SJCRH30 (cell line): ENCODE data around the gene TCAP. TPM values are rescaled to one million over a fixed set of nuclear protein-coding genes. Genes with fewer than 3 reads are reported as not detected.

Source experiments
- DNase-seq, 2 experiments: peaks; one replicate each; pipeline ENCODE4 v3.0.0-alpha.2; 2015 to 2020
- H3K27ac ChIP-seq: fragments of 250-450 bp; sonication (Bioruptor Pico); 2 replicates; pipeline ENCODE4 v1.5.1; 2020; ENCODE audit warnings: mild to moderate bottlenecking, moderate library complexity
- H3K27me3 ChIP-seq: fragments of 250-450 bp; sonication (Bioruptor Pico); 2 replicates; pipeline ENCODE4 v1.5.1; 2020; ENCODE audit warnings: mild to moderate bottlenecking, moderate library complexity
- H3K36me3 ChIP-seq: fragments of 250-450 bp; sonication (Bioruptor Pico); 2 replicates; pipeline ENCODE4 v1.5.1; 2020; ENCODE audit warnings: mild to moderate bottlenecking, moderate library complexity
- H3K4me1 ChIP-seq: fragments of 250-450 bp; sonication (Bioruptor Pico); 2 replicates; pipeline ENCODE4 v1.5.1; 2020; ENCODE audit warnings: mild to moderate bottlenecking, moderate library complexity
- H3K4me3 ChIP-seq: fragments of 250-450 bp; sonication (Bioruptor Pico); 2 replicates; pipeline ENCODE4 v1.5.1; 2020; ENCODE audit warnings: mild to moderate bottlenecking, moderate library complexity
- H3K9me3 ChIP-seq: fragments of 250-450 bp; sonication (Bioruptor Pico); replicated peaks from 2 replicates; pipeline ENCODE4 v1.5.1; 2020; ENCODE audit warnings: mild to moderate bottlenecking, moderate library complexity
- total RNA-seq: library from RNA; depleted of rRNA; stranded (reverse); fragments of >200 nt; shearing (Covaris generic); gene quantifications from 2 replicates; pipeline ENCODE4 v1.2.3, GENCODE V29; 2014

Gene TCAP
- total RNA-seq, 1 experiment from 2014 or later: 0.73 TPM

- Histone ChIP-seq H3K9me3 (no peaks in the 10 kb centered on the region), H3K4me1 (peaks cover 22% of the 10 kb centered on the region), H3K27ac (no peak overlapping the region), H3K4me3 (no peak overlapping the region), H3K27me3 (no peaks in the 10 kb centered on the region), H3K36me3 (no peaks in the 10 kb centered on the region)
- DNase-seq: no peak
Observed at GRCh38 chr17:39673335-39674081, 8.4 kb downstream of the TCAP start.

GRCh38 chr17:39674179-39674578 is 9.0 kb downstream of the TCAP start:
- no peak for DNase-seq
- Histone ChIP-seq H3K4me1 (peaks cover 29% of the 10 kb centered on the region), H3K4me3 (no peak overlapping the region), H3K27ac (no peak overlapping the region), H3K27me3 (no peaks in the 10 kb centered on the region), H3K9me3 (no peaks in the 10 kb centered on the region), H3K36me3 (no peaks in the 10 kb centered on the region)

GRCh38 chr17:39674702-39675389 is 9.7 kb downstream of the TCAP start:
- H3K36me3 ChIP-seq: no peaks in the 10 kb centered on the region
- peak; percentile 52 to 66 for DNase-seq
- H3K4me3 ChIP-seq: no peak overlapping the region
- H3K27ac ChIP-seq: no peak overlapping the region
- H3K4me1 ChIP-seq: peaks cover 34% of the 10 kb centered on the region
- no peaks in the 10 kb centered on the region for H3K27me3 ChIP-seq
- no peaks in the 10 kb centered on the region for H3K9me3 ChIP-seq

GRCh38 chr17:39675390-39676082 is 10.4 kb downstream of the TCAP start:
- H3K27me3 ChIP-seq: no peaks in the 10 kb centered on the region
- DNase-seq: no peak
- H3K27ac ChIP-seq: no peak overlapping the region
- H3K9me3 ChIP-seq: no peaks in the 10 kb centered on the region
- H3K4me1 ChIP-seq: peaks cover 34% of the 10 kb centered on the region
- H3K4me3 ChIP-seq: no peak overlapping the region
- H3K36me3 ChIP-seq: no peaks in the 10 kb centered on the region

GRCh38 chr17:39676198-39676819 is 11.2 kb downstream of the TCAP start:
- H3K9me3 ChIP-seq: no peaks in the 10 kb centered on the region
- H3K27ac ChIP-seq: no peak overlapping the region
- no peaks in the 10 kb centered on the region for H3K36me3 ChIP-seq
- H3K4me1 ChIP-seq: peaks cover 34% of the 10 kb centered on the region
- DNase-seq: no peak
- H3K4me3 ChIP-seq: no peak overlapping the region
- no peaks in the 10 kb centered on the region for H3K27me3 ChIP-seq

GRCh38 chr17:39677072-39677471 is 11.9 kb downstream of the TCAP start:
- Histone ChIP-seq H3K36me3 (no peaks in the 10 kb centered on the region), H3K4me1 (peaks cover 34% of the 10 kb centered on the region), H3K27ac (no peak overlapping the region), H3K4me3 (no peak overlapping the region), H3K9me3 (no peaks in the 10 kb centered on the region), H3K27me3 (no peaks in the 10 kb centered on the region)
- DNase-seq: no peak

- H3K36me3 ChIP-seq: no peaks in the 10 kb centered on the region
- no peaks in the 10 kb centered on the region for H3K27me3 ChIP-seq
- H3K4me1 ChIP-seq: peaks cover 34% of the 10 kb centered on the region
- no peak overlapping the region for H3K27ac ChIP-seq
- DNase-seq: peak; percentile 85 to 89
- no peaks in the 10 kb centered on the region for H3K9me3 ChIP-seq
- no peak overlapping the region for H3K4me3 ChIP-seq
Observed at GRCh38 chr17:39677542-39678339, 12.6 kb downstream of the TCAP start.

- no peaks in the 10 kb centered on the region for H3K9me3 ChIP-seq
- peaks cover 34% of the 10 kb centered on the region for H3K4me1 ChIP-seq
- no peaks in the 10 kb centered on the region for H3K27me3 ChIP-seq
- no peak for DNase-seq
- H3K36me3 ChIP-seq: no peaks in the 10 kb centered on the region
- no peak overlapping the region for H3K4me3 ChIP-seq
- no peak overlapping the region for H3K27ac ChIP-seq
Observed at GRCh38 chr17:39678340-39679116, 13.4 kb downstream of the TCAP start.

- Histone ChIP-seq H3K27ac (no peak overlapping the region; the same call in 1 of the 2 replicates), H3K36me3 (no peaks in the 10 kb centered on the region), H3K9me3 (no peaks in the 10 kb centered on the region), H3K4me3 (no peak overlapping the region), H3K27me3 (no peaks in the 10 kb centered on the region), H3K4me1 (peaks cover 34% of the 10 kb centered on the region)
- DNase-seq: no peak
Observed at GRCh38 chr17:39679521-39680192, 14.5 kb downstream of the TCAP start.

- Histone ChIP-seq H3K9me3 (no peaks in the 10 kb centered on the region), H3K27me3 (no peaks in the 10 kb centered on the region), H3K27ac (no peak overlapping the region), H3K4me3 (no peak overlapping the region), H3K4me1 (peaks cover 18% of the 10 kb centered on the region), H3K36me3 (no peaks in the 10 kb centered on the region)
- DNase-seq: no peak
Observed at GRCh38 chr17:39683295-39683939, 18.3 kb downstream of the TCAP start.

- H3K9me3 ChIP-seq: no peaks in the 10 kb centered on the region
- peaks cover 6% of the 10 kb centered on the region for H3K4me1 ChIP-seq
- no peak overlapping the region for H3K27ac ChIP-seq
- no peak overlapping the region for H3K4me3 ChIP-seq
- H3K36me3 ChIP-seq: no peaks in the 10 kb centered on the region
- no peaks in the 10 kb centered on the region for H3K27me3 ChIP-seq
- DNase-seq: no peak
Observed at GRCh38 chr17:39684369-39685192, 19.4 kb downstream of the TCAP start.

GRCh38 chr17:39687101-39687545 is 22.0 kb downstream of the TCAP start:
- no peaks in the 10 kb centered on the region for H3K9me3 ChIP-seq
- no peaks in the 10 kb centered on the region for H3K27me3 ChIP-seq
- peak overlapping the region; percentile 72 for H3K27ac ChIP-seq
- H3K4me1 ChIP-seq: peaks cover 5% of the 10 kb centered on the region; the same call in 1 of the 2 replicates
- no peaks in the 10 kb centered on the region for H3K36me3 ChIP-seq
- DNase-seq: no peak
- H3K4me3 ChIP-seq: peak overlapping the region; percentile 65
